Vagina (tissue), 2 donors: ENCODE measurements around the gene MYO9A.

Experiments
- POLR2AphosphoS5 ChIP-seq, 2 donors: sonication (generic); formaldehyde crosslinking; IDR thresholded peaks; one replicate each; pipeline ENCODE4 v1.9.0; 2017; ENCODE audit warnings: antibody characterized with exemption in 2 of 2, mild to moderate bottlenecking in 2 of 2, low read depth in 1 of 2; ENCODE audit not compliant: insufficient read depth in 1 of 2
- TF ChIP-seq, protein P1 (sequence below), 3 experiments: fragments of 450-650 bp in 2 of 3; fragments of 200-600 bp in 1 of 3; sonication (generic) in 1 of 3; IDR thresholded peaks; one replicate each; pipeline ENCODE4 v1.5.1; 2017 to 2019; ENCODE audit warnings: antibody characterized with exemption in 3 of 3, mild to moderate bottlenecking in 2 of 3, moderate library complexity in 2 of 3

- TF ChIP-seq, protein P1, sequence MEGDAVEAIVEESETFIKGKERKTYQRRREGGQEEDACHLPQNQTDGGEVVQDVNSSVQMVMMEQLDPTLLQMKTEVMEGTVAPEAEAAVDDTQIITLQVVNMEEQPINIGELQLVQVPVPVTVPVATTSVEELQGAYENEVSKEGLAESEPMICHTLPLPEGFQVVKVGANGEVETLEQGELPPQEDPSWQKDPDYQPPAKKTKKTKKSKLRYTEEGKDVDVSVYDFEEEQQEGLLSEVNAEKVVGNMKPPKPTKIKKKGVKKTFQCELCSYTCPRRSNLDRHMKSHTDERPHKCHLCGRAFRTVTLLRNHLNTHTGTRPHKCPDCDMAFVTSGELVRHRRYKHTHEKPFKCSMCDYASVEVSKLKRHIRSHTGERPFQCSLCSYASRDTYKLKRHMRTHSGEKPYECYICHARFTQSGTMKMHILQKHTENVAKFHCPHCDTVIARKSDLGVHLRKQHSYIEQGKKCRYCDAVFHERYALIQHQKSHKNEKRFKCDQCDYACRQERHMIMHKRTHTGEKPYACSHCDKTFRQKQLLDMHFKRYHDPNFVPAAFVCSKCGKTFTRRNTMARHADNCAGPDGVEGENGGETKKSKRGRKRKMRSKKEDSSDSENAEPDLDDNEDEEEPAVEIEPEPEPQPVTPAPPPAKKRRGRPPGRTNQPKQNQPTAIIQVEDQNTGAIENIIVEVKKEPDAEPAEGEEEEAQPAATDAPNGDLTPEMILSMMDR (IDR thresholded peaks at IDR 0.05), result no peak
- no peak for TF ChIP-seq POLR2AphosphoS5 (IDR thresholded peaks at IDR 0.05; ENCODE audit: insufficient read depth in 1 of 2, low read depth in 1 of 2)
Observed at GRCh38 chr15:71945012-71945411, 172.9 kb downstream of the MYO9A start.
